Measurements from ENCODE around the gene RAB11FIP4. TPM values are rescaled to one million over a fixed set of nuclear protein-coding genes. Genes with fewer than 3 reads are reported as not detected.
A peak's percentile ranks its signal among the peaks of the same experiment; 100 is the strongest.

Gene RAB11FIP4
- polyA plus RNA-seq, 5 donors: 5.9 to 8.4 (median 7.1) TPM

- no peak for DNase-seq
Observed at GRCh38 chr17:31484821-31485220, 93.3 kb downstream of the RAB11FIP4 start.

GRCh38 chr17:31486351-31487062 lies 95.0 kb downstream of the RAB11FIP4 start:
- DNase-seq: peak; percentile 27 to 36

GRCh38 chr17:31487063-31487647 lies 95.7 kb downstream of the RAB11FIP4 start:
- no peak for DNase-seq

GRCh38 chr17:31487648-31488263 lies 96.3 kb downstream of the RAB11FIP4 start:
- DNase-seq: peak; percentile 77 to 78

- DNase-seq: peak in 1 of 2 donors; percentile 25
Observed at GRCh38 chr17:31488264-31488981, 96.9 kb downstream of the RAB11FIP4 start.

GRCh38 chr17:31488982-31489294 lies 97.5 kb downstream of the RAB11FIP4 start:
- DNase-seq: no peak

- DNase-seq: no peak
Observed at GRCh38 chr17:31489295-31490018, 98.0 kb downstream of the RAB11FIP4 start.

GRCh38 chr17:31490019-31490650 lies 98.7 kb downstream of the RAB11FIP4 start:
- DNase-seq: no peak

GRCh38 chr17:31490671-31491375 lies 99.3 kb downstream of the RAB11FIP4 start:
- no peak for DNase-seq

- no peak for DNase-seq
Observed at GRCh38 chr17:31491376-31492131, 100.1 kb downstream of the RAB11FIP4 start.

- no peak for DNase-seq
Observed at GRCh38 chr17:31492206-31492605, 100.7 kb downstream of the RAB11FIP4 start.

- DNase-seq: no peak
Observed at GRCh38 chr17:31492880-31493655, 101.6 kb downstream of the RAB11FIP4 start.

GRCh38 chr17:31493656-31494155 lies 102.2 kb downstream of the RAB11FIP4 start:
- no peak for DNase-seq

GRCh38 chr17:31494259-31495021 lies 103.0 kb downstream of the RAB11FIP4 start:
- no peak for DNase-seq

- no peak for DNase-seq
Observed at GRCh38 chr17:31495022-31495885, 103.8 kb downstream of the RAB11FIP4 start.

- no peak for DNase-seq
Observed at GRCh38 chr17:31496097-31496496, 104.6 kb downstream of the RAB11FIP4 start.

- no peak for DNase-seq
Observed at GRCh38 chr17:31496601-31497000, 105.1 kb downstream of the RAB11FIP4 start.

Data from right lung (tissue), 5 donors.